Prostate gland (tissue), 2 donors: ENCODE measurements around the gene MT4.

ENCODE experiments used
- POLR2A ChIP-seq: fragments of 450-650 bp; IDR thresholded peaks from one replicate; pipeline ENCODE4 v1.6.1; 2016; ENCODE audit warnings: antibody characterized with exemption, mild to moderate bottlenecking
- TF ChIP-seq, protein P1 (sequence below), 4 experiments: fragments of 200-600 bp in 2 of 4; fragments of 450-650 bp in 2 of 4; sonication (generic) in 2 of 4; IDR thresholded peaks; 1 replicate in 3 of 4; 2 replicates in 1 of 4; pipeline ENCODE4 v1.5.1; 2016 to 2019; ENCODE audit warnings: antibody characterized with exemption in 4 of 4, mild to moderate bottlenecking in 2 of 4, moderate library complexity in 2 of 4

DNA sequence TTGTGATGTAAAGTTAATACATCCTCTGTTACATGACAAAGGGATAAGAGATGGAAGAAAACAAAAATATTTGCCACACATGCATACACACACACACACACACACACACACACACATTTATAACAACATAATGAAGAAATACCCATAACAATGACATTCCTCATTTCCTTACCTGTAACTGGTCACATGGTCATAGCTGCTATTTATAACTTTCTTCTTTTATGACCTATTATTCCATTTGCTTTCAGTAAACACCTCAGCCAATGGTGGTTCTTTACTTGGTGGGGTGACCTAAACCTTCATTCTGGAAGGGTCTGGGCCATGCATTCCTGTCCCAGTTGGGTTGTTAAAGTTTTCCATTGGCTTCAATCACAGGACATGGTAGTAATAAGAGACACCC, 48.8 kb downstream of the MT4 start:
- TF ChIP-seq, protein P1, sequence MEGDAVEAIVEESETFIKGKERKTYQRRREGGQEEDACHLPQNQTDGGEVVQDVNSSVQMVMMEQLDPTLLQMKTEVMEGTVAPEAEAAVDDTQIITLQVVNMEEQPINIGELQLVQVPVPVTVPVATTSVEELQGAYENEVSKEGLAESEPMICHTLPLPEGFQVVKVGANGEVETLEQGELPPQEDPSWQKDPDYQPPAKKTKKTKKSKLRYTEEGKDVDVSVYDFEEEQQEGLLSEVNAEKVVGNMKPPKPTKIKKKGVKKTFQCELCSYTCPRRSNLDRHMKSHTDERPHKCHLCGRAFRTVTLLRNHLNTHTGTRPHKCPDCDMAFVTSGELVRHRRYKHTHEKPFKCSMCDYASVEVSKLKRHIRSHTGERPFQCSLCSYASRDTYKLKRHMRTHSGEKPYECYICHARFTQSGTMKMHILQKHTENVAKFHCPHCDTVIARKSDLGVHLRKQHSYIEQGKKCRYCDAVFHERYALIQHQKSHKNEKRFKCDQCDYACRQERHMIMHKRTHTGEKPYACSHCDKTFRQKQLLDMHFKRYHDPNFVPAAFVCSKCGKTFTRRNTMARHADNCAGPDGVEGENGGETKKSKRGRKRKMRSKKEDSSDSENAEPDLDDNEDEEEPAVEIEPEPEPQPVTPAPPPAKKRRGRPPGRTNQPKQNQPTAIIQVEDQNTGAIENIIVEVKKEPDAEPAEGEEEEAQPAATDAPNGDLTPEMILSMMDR (IDR thresholded peaks at IDR 0.05): no peak
- TF ChIP-seq POLR2A: no peak
